PC-9 (cell line): Measurements from ENCODE around the gene NSUN6.

Experiments
- CTCF ChIP-seq: fragments of 200-600 bp; sonication (generic); conservative IDR thresholded peaks from 2 replicates; pipeline ENCODE4 v1.6.1; 2017; ENCODE audit warnings: mixed run types, antibody characterized with exemption, mild to moderate bottlenecking, moderate library complexity
- EZH2 ChIP-seq: fragments of 200-600 bp; sonication (generic); IDR thresholded peaks from 2 replicates; pipeline ENCODE4 v1.8.0; 2017; ENCODE audit warnings: antibody characterized with exemption, low read depth

- TF ChIP-seq CTCF = no peak
- TF ChIP-seq EZH2 = no peak
Measured at GRCh38 chr10:18567343-18567856, 84.0 kb downstream of the NSUN6 start.
